Liver (tissue), 3 donors: ENCODE results near the gene CACNA1S.

Source experiments
- ATF3 ChIP-seq: IDR thresholded peaks from 2 replicates; pipeline ENCODE4 v1.6.1; 2016; ENCODE audit warnings: antibody characterized with exemption
- CTCF ChIP-seq: fragments of 150-350 bp; IDR thresholded peaks from 2 replicates; pipeline ENCODE4 v1.5.1; 2017; ENCODE audit warnings: improper control_type of control experiment, low read depth, low read length; ENCODE audit not compliant: missing input control
- EGR1 ChIP-seq, 2 donors: IDR thresholded peaks; 2 replicates each; pipeline ENCODE4 v1.6.1; 2016 to 2018; ENCODE audit warnings: antibody characterized with exemption in 2 of 2, low read depth in 2 of 2
- FOXA1 ChIP-seq: IDR thresholded peaks from 2 replicates; pipeline ENCODE4 v1.6.1; 2016; ENCODE audit warnings: antibody characterized with exemption
- GABPA ChIP-seq, 2 donors: IDR thresholded peaks in 1 of 2; conservative IDR thresholded peaks in 1 of 2; 2 replicates each; pipeline ENCODE4 v1.6.1; 2016; ENCODE audit warnings: antibody characterized with exemption in 2 of 2, mild to moderate bottlenecking in 1 of 2, moderate library complexity in 1 of 2
- JUND ChIP-seq, 2 donors: IDR thresholded peaks; 2 replicates each; pipeline ENCODE4 v1.6.1; 2016; ENCODE audit warnings: antibody characterized with exemption in 2 of 2
- MAX ChIP-seq: IDR thresholded peaks from 2 replicates; pipeline ENCODE4 v1.6.1; 2016; ENCODE audit warnings: antibody characterized with exemption
- NR2F2 ChIP-seq: IDR thresholded peaks from 2 replicates; pipeline ENCODE4 v1.6.1; 2016; ENCODE audit warnings: antibody characterized with exemption
- RAD21 ChIP-seq, 2 donors: IDR thresholded peaks; 2 replicates each; pipeline ENCODE4 v1.6.1; 2016; ENCODE audit warnings: antibody characterized with exemption in 2 of 2, mild to moderate bottlenecking in 2 of 2
- REST ChIP-seq: IDR thresholded peaks from 2 replicates; pipeline ENCODE4 v1.6.1; 2016; ENCODE audit warnings: antibody characterized with exemption, mild to moderate bottlenecking
- SP1 ChIP-seq: IDR thresholded peaks from 2 replicates; pipeline ENCODE4 v1.6.1; 2018; ENCODE audit warnings: antibody characterized with exemption, mild to moderate bottlenecking
- TAF1 ChIP-seq: conservative IDR thresholded peaks from 2 replicates; pipeline ENCODE4 v1.6.1; 2016; ENCODE audit warnings: antibody characterized with exemption, mild to moderate bottlenecking
- YY1 ChIP-seq: IDR thresholded peaks from 2 replicates; pipeline ENCODE4 v1.6.1; 2016; ENCODE audit warnings: antibody characterized with exemption, mild to moderate bottlenecking
- donor health status: healthy.
- donor health status: healthy.

- TF ChIP-seq CTCF (no peak), RAD21 (IDR thresholded peaks at IDR 0.05) (no peak), EGR1 (IDR thresholded peaks at IDR 0.05; ENCODE audit: low read depth in 2 of 2) (no peak), YY1 (no peak), ATF3 (no peak), TAF1 (no peak), MAX (no peak), REST (no peak), SP1 (no peak), NR2F2 (no peak), GABPA (IDR thresholded peaks at IDR 0.05 in 1 of 2, conservative IDR thresholded peaks at IDR 0.05 in 1 of 2) (no peak), FOXA1 (no peak), JUND (IDR thresholded peaks at IDR 0.05) (no peak)
These were observed 47.4 kb downstream of the CACNA1S start for GRCh38 chr1:201064806-201065205.
